ENCODE measurements around the gene MAPKAP1. TPM values are rescaled to one million over a fixed set of nuclear protein-coding genes. Genes with fewer than 3 reads are reported as not detected.

Gene MAPKAP1
- total and polyA plus RNA-seq, 9 of the 15 experiments (the other 6 are each of a cell fraction or from before 2014, with no cell fraction given), result 2.6 to 82.1 (median 61.1) TPM

GRCh38 chr9:125544988-125545651 is 161.9 kb downstream of the MAPKAP1 start:
- Histone ChIP-seq H3K9me1 (ENCODE audit: control insufficient read depth, insufficient read depth, low read length) (no peaks in the 10 kb centered on the region), H3K4me1 (replicated peaks in 1 of 2; ENCODE audit: control insufficient read depth in 2 of 2, insufficient read depth in 2 of 2, low read length in 2 of 2) (no peaks in the 10 kb centered on the region), H3K79me2 (ENCODE audit: control insufficient read depth, insufficient read depth, low read length) (no peaks in the 10 kb centered on the region), H3K36me3 (ENCODE audit: control insufficient read depth, insufficient read depth, low read length) (peaks cover 6% of the 10 kb centered on the region; the same call in 2 of the 3 replicates), H4K20me1 (replicated peaks; ENCODE audit: control insufficient read depth, insufficient read depth, low read length) (no peaks in the 10 kb centered on the region), H3K4me3 (no peak overlapping the region), H3K27ac (ENCODE audit: extremely low read depth, low read depth, low read length) (no peak overlapping the region), H3K27me3 (ENCODE audit: control insufficient read depth in 2 of 2, insufficient read depth in 2 of 2, low read length in 2 of 2) (no peaks in the 10 kb centered on the region), H3K4me2 (ENCODE audit: insufficient read depth, low read length) (no peak overlapping the region), H3K9ac (ENCODE audit: insufficient read depth in 1 of 2, low read depth in 2 of 2, low read length in 2 of 2) (no peak overlapping the region), H3K9me3 (replicated peaks; ENCODE audit: control insufficient read depth, insufficient read depth, low read depth, low read length) (no peaks in the 10 kb centered on the region), H2AFZ (ENCODE audit: low read depth, low read length) (no peak overlapping the region)
- ATAC-seq, result no peak
- TF ChIP-seq ZBTB9 (CRISPR knock-in tag; IDR thresholded peaks at IDR 0.05) (no peak), RBM34 (IDR thresholded peaks at IDR 0.05; ENCODE audit: borderline replicate concordance, insufficient read depth, low read length) (no peak), SIRT6 (IDR thresholded peaks at IDR 0.05; ENCODE audit: low read depth, low read length) (no peak), ZKSCAN3 (CRISPR knock-in tag; IDR thresholded peaks at IDR 0.05) (no peak), EP400 (IDR thresholded peaks at IDR 0.05) (no peak), E2F5 (CRISPR knock-in tag; IDR thresholded peaks at IDR 0.05) (no peak), MECOM (CRISPR knock-in tag; IDR thresholded peaks at IDR 0.05) (no peak), TAF7 (tag; IDR thresholded peaks at IDR 0.05) (no peak), PRMT5 (CRISPR knock-in tag; IDR thresholded peaks at IDR 0.05) (no peak), MCM7 (IDR thresholded peaks at IDR 0.05) (no peak), ADNP (tag; IDR thresholded peaks at IDR 0.05) (no peak), POLR2B (IDR thresholded peaks at IDR 0.05; ENCODE audit: low read depth, partially characterized antibody) (no peak), ZNF282 (CRISPR knock-in tag; IDR thresholded peaks at IDR 0.05) (no peak), MXI1 (IDR thresholded peaks at IDR 0.05; ENCODE audit: low read depth, low read length) (no peak), CHD4 (IDR thresholded peaks at IDR 0.05; ENCODE audit: insufficient read depth, insufficient replicate concordance, low read depth, low read length, poor library complexity, severe bottlenecking) (no peak), IFI16 (CRISPR knock-in tag; IDR thresholded peaks at IDR 0.05) (no peak)
- TF ChIP-seq, protein P1, sequence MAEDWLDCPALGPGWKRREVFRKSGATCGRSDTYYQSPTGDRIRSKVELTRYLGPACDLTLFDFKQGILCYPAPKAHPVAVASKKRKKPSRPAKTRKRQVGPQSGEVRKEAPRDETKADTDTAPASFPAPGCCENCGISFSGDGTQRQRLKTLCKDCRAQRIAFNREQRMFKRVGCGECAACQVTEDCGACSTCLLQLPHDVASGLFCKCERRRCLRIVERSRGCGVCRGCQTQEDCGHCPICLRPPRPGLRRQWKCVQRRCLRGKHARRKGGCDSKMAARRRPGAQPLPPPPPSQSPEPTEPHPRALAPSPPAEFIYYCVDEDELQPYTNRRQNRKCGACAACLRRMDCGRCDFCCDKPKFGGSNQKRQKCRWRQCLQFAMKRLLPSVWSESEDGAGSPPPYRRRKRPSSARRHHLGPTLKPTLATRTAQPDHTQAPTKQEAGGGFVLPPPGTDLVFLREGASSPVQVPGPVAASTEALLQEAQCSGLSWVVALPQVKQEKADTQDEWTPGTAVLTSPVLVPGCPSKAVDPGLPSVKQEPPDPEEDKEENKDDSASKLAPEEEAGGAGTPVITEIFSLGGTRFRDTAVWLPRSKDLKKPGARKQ (CRISPR knock-in tag; IDR thresholded peaks at IDR 0.05), result no peak
- TF ChIP-seq, protein P2, sequence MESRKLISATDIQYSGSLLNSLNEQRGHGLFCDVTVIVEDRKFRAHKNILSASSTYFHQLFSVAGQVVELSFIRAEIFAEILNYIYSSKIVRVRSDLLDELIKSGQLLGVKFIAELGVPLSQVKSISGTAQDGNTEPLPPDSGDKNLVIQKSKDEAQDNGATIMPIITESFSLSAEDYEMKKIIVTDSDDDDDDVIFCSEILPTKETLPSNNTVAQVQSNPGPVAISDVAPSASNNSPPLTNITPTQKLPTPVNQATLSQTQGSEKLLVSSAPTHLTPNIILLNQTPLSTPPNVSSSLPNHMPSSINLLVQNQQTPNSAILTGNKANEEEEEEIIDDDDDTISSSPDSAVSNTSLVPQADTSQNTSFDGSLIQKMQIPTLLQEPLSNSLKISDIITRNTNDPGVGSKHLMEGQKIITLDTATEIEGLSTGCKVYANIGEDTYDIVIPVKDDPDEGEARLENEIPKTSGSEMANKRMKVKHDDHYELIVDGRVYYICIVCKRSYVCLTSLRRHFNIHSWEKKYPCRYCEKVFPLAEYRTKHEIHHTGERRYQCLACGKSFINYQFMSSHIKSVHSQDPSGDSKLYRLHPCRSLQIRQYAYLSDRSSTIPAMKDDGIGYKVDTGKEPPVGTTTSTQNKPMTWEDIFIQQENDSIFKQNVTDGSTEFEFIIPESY (CRISPR knock-in tag; IDR thresholded peaks at IDR 0.05), result no peak
- no TSS peak for BruUV-seq (replicated peaks)
- POLR2A ChIA-PET, result interaction anchor here (1.4 to 2.0 kb wide), 2 partner anchors 10 to 15 kb away, joined by 4 to 9 read pairs; no protein-coding TSS in a partner anchor
- CTCF ChIA-PET (ENCODE audit: low intra/inter-chr PET ratio), result no interaction called here
- no peak for FAIRE-seq
- DNase-seq (ENCODE audit: extremely low read depth in 1 of 4, low spot score in 3 of 4), result no peak
- in situ Hi-C loops (cut with MboI), result no loop called here
- intact Hi-C loops (cut with micrococcal nuclease), result no loop called here
- 81% methylated on average over 13 of the region's 13 CpGs for WGBS (ENCODE audit: insufficient coverage, low coverage, missing lambda C conversion rate)

All from K562 (cell line).